Fibroblast of lung (primary cell): ENCODE data around the gene MUC12. TPM values are rescaled to one million over a fixed set of nuclear protein-coding genes. Genes with fewer than 3 reads are reported as not detected.

Experiments used
- DNase-seq, 2 donors: peaks; one replicate each; pipeline versions ENCODE4 v3.0.0 to v3.0.0-alpha.2; 2010; ENCODE audit warnings: low read depth in 2 of 2
- H2AFZ ChIP-seq: 2 replicates; pipeline ENCODE4 v1.5.1; 2012; ENCODE audit warnings: low read length, control low read depth, inconsistent platforms
- H3K27ac ChIP-seq: 2 replicates; pipeline ENCODE4 v1.5.1; 2011; ENCODE audit warnings: low read length, control low read depth; ENCODE audit not compliant: insufficient read depth
- H3K27me3 ChIP-seq: 2 replicates; pipeline ENCODE4 v1.5.1; 2011; ENCODE audit warnings: mild to moderate bottlenecking, low read length; ENCODE audit not compliant: control insufficient read depth, insufficient read depth
- H3K36me3 ChIP-seq: 2 replicates; pipeline ENCODE4 v1.5.1; 2011; ENCODE audit warnings: low read length; ENCODE audit not compliant: control insufficient read depth, insufficient read depth
- H3K4me1 ChIP-seq: 2 replicates; pipeline ENCODE4 v1.5.1; 2011; ENCODE audit warnings: low read length; ENCODE audit not compliant: control insufficient read depth, insufficient read depth; ENCODE audit errors: extremely low read depth
- H3K4me2 ChIP-seq: 2 replicates; pipeline ENCODE4 v1.5.1; 2011; ENCODE audit warnings: low read length, control low read depth; ENCODE audit not compliant: insufficient read depth; ENCODE audit errors: extremely low read depth
- H3K4me3 ChIP-seq, 4 experiments: fragments of 200-600 bp in 1 of 4; sonication (generic) in 1 of 4; replicated peaks in 1 of 4; 2 replicates each; pipeline ENCODE4 v1.5.1; 2011 to 2016; ENCODE audit warnings: low read length in 4 of 4, low read depth in 3 of 4, mild to moderate bottlenecking in 3 of 4, control low read depth in 2 of 4, inconsistent platforms in 1 of 4, mixed read lengths in 1 of 4; ENCODE audit not compliant: insufficient read depth in 1 of 4; ENCODE audit errors: control extremely low read depth in 1 of 4
- H3K79me2 ChIP-seq: 2 replicates; pipeline ENCODE4 v1.5.1; 2012; ENCODE audit warnings: mild to moderate bottlenecking, low read length, inconsistent platforms; ENCODE audit not compliant: control insufficient read depth, insufficient read depth
- H3K9ac ChIP-seq: 2 replicates; pipeline ENCODE4 v1.5.1; 2011; ENCODE audit warnings: mild to moderate bottlenecking, low read length, control low read depth; ENCODE audit not compliant: insufficient read depth
- H3K9me3 ChIP-seq: 2 replicates; pipeline ENCODE4 v1.5.1; 2012; ENCODE audit warnings: low read depth, low read length; ENCODE audit not compliant: control insufficient read depth, insufficient read depth
- H4K20me1 ChIP-seq: 2 replicates; pipeline ENCODE4 v1.5.1; 2011; ENCODE audit warnings: low read length; ENCODE audit not compliant: control insufficient read depth, insufficient read depth; ENCODE audit errors: extremely low read depth
- EZH2 ChIP-seq: IDR thresholded peaks from 2 replicates; pipeline ENCODE4 v1.5.1; 2012; ENCODE audit warnings: low read length, control low read depth, mild to moderate bottlenecking; ENCODE audit errors: missing control alignments
- polyA plus RNA-seq, 2 donors: library from polyadenylated mRNA; depleted of rRNA in 1 of 2; stranded (reverse) in 1 of 2; unstranded in 1 of 2; fragments of >200 nt; gene quantifications; 2 replicates each; pipeline ENCODE4 v1.2.1, GENCODE V29; 2011 to 2012; ENCODE audit warnings: missing spikeins in 1 of 2
- total RNA-seq: library from RNA; depleted of rRNA; stranded (reverse); fragments of >200 nt; gene quantifications from 2 replicates; pipeline ENCODE4 v1.2.1, GENCODE V29; 2014
- TF ChIP-seq, protein P1 (sequence below), 2 donors: IDR thresholded peaks in 1 of 2; conservative IDR thresholded peaks in 1 of 2; 1 replicate in 1 of 2; 2 replicates in 1 of 2; pipeline ENCODE4 v1.5.1; 2011 to 2012; ENCODE audit warnings: low read length in 2 of 2, control low read depth in 1 of 2, inconsistent platforms in 1 of 2, low read depth in 1 of 2, mild to moderate bottlenecking in 1 of 2

Gene MUC12
- total and polyA plus RNA-seq, 2 donors (not counting 1 experiment from before 2014, with no cell fraction given) = 0.50 to 0.95 TPM

DNA sequence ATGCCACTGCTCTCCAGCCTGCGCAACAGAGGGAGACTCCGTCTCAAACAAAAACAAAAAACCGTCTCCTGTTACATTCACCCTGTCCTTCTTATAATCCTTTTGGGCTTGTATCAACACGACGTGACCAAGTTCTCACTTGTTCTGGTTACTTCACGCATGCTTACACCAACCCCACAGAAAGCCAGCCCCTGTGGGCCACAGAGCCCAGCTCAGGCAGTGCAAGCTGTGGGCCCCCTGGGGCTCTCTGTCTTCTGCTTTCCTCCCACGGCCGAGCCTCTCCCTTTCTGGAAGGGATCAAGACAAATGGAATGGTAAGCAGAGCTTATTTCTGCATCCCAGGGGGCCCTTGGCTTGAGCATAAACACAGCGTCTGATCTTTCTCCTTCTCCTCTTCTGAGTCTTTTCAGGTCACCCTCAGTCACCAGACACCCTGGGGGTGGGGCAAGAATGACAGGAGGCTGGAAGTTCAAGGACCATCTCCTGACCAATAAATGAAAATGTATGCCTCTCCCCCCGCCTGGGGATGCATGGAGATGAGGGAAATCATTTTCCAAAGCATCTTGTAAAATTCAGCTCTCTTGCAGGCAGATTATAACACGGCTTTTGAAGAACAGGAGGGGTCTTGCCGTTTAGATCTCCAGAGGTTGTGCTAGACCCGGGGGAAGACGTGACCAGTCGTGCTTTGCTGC is 96.9 kb downstream of the MUC12 start:
- Histone ChIP-seq H3K9me3 (no peaks in the 10 kb centered on the region), H3K27ac (no peak overlapping the region), H2AFZ (no peak overlapping the region), H3K79me2 (no peaks in the 10 kb centered on the region), H3K36me3 (no peaks in the 10 kb centered on the region), H3K4me3 (no peak overlapping the region), H4K20me1 (no peaks in the 10 kb centered on the region), H3K27me3 (peaks cover 5% of the 10 kb centered on the region), H3K4me1 (no peaks in the 10 kb centered on the region), H3K9ac (no peak overlapping the region), H3K4me2 (no peak overlapping the region)
- TF ChIP-seq, protein P1, sequence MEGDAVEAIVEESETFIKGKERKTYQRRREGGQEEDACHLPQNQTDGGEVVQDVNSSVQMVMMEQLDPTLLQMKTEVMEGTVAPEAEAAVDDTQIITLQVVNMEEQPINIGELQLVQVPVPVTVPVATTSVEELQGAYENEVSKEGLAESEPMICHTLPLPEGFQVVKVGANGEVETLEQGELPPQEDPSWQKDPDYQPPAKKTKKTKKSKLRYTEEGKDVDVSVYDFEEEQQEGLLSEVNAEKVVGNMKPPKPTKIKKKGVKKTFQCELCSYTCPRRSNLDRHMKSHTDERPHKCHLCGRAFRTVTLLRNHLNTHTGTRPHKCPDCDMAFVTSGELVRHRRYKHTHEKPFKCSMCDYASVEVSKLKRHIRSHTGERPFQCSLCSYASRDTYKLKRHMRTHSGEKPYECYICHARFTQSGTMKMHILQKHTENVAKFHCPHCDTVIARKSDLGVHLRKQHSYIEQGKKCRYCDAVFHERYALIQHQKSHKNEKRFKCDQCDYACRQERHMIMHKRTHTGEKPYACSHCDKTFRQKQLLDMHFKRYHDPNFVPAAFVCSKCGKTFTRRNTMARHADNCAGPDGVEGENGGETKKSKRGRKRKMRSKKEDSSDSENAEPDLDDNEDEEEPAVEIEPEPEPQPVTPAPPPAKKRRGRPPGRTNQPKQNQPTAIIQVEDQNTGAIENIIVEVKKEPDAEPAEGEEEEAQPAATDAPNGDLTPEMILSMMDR (conservative IDR thresholded peaks at IDR 0.05 in 1 of 2, IDR thresholded peaks at IDR 0.05 in 1 of 2; ENCODE audit: low read depth in 1 of 2, low read length in 2 of 2) = no peak
- no peak for TF ChIP-seq EZH2
- no peak for DNase-seq

DNA sequence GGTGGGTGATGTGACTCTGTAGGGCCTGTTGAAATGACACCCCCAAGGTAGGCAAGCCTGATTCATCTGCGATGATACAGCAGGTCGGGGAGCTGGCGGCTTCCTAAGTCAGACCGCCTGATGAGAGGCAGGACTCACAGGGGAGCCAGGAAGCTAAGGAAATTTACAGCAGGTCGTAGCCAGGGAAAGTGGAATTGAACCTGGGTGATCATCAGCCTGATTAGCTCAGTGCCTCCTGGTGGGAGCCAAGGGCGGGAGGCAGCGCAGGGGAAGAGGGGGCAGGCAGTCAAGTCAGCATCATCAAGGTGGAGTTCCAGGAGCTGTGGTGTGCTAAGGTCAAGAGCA is 97.4 kb downstream of the MUC12 start:
- Histone ChIP-seq H3K4me3 (no peak overlapping the region), H4K20me1 (no peaks in the 10 kb centered on the region), H3K27ac (no peak overlapping the region), H2AFZ (no peak overlapping the region), H3K4me2 (no peak overlapping the region), H3K36me3 (no peaks in the 10 kb centered on the region), H3K9me3 (no peaks in the 10 kb centered on the region), H3K79me2 (no peaks in the 10 kb centered on the region), H3K4me1 (no peaks in the 10 kb centered on the region), H3K9ac (no peak overlapping the region), H3K27me3 (peaks cover 5% of the 10 kb centered on the region)
- DNase-seq = no peak
- TF ChIP-seq EZH2 = no peak
- TF ChIP-seq, protein P1 (conservative IDR thresholded peaks at IDR 0.05 in 1 of 2, IDR thresholded peaks at IDR 0.05 in 1 of 2; ENCODE audit: low read depth in 1 of 2, low read length in 2 of 2) = no peak

DNA sequence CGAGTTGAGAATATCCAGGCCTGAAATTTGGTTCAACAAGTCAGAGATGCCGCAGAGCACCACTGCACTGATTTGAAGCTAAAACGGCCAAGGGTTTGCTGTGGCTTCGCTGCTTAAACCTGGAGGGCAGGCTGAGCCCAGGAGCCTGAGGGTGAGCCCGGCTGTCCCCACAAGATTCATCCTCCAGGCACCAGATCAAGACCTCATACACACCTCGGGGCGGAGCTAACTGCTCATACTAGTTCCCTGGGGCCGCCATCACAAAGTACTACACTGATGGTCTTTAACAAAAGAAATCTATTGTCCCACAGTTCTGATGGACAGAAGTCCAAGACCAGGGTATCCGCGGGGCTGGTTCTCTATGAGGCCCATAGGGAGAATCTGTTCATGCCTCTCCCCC is 99.0 kb downstream of the MUC12 start:
- H2AFZ ChIP-seq = no peak overlapping the region
- no peaks in the 10 kb centered on the region for H4K20me1 ChIP-seq
- no peaks in the 10 kb centered on the region for H3K79me2 ChIP-seq
- no peak for DNase-seq
- H3K27me3 ChIP-seq = peaks cover 5% of the 10 kb centered on the region
- H3K36me3 ChIP-seq = no peaks in the 10 kb centered on the region
- no peak overlapping the region for H3K27ac ChIP-seq
- H3K4me3 ChIP-seq = no peak overlapping the region
- H3K9me3 ChIP-seq = no peaks in the 10 kb centered on the region
- H3K4me2 ChIP-seq = no peak overlapping the region
- H3K4me1 ChIP-seq = no peaks in the 10 kb centered on the region
- no peak overlapping the region for H3K9ac ChIP-seq
- TF ChIP-seq, protein P1 (conservative IDR thresholded peaks at IDR 0.05 in 1 of 2, IDR thresholded peaks at IDR 0.05 in 1 of 2; ENCODE audit: low read depth in 1 of 2, low read length in 2 of 2) = no peak
- no peak for TF ChIP-seq EZH2

Other genes starting within 250 kb of the MUC12 start
- not detected in 2 replicates for gene EPO, start 249.1 kb upstream of the MUC12 start, total RNA-seq
- not detected in 2 replicates for gene EPO, start 249.1 kb upstream of the MUC12 start, polyA plus RNA-seq
- not detected in 2 replicates for gene ZAN, start 236.0 kb upstream of the MUC12 start, total RNA-seq
- not detected in 2 replicates for gene ZAN, start 236.0 kb upstream of the MUC12 start, polyA plus RNA-seq
- 75.8 and 98.8 TPM in 2 replicates for gene EPHB4, start 142.0 kb upstream of the MUC12 start, total RNA-seq
- 28.5 and 36.0 TPM in 2 replicates for gene EPHB4, start 142.0 kb upstream of the MUC12 start, polyA plus RNA-seq
- gene SLC12A9, start 116.9 kb upstream of the MUC12 start, total RNA-seq = 13.4 and 18.5 TPM in 2 replicates
- 6.6 and 7.1 TPM in 2 replicates for gene SLC12A9, start 116.9 kb upstream of the MUC12 start, polyA plus RNA-seq
- gene TRIP6, start 102.2 kb upstream of the MUC12 start, total RNA-seq = 61.9 and 96.1 TPM in 2 replicates
- gene TRIP6, start 102.2 kb upstream of the MUC12 start, polyA plus RNA-seq = 76.2 and 89.8 TPM in 2 replicates
- gene SRRT, start 94.5 kb upstream of the MUC12 start, total RNA-seq = 29.3 and 32.0 TPM in 2 replicates
- 33.7 and 56.9 TPM in 2 replicates for gene SRRT, start 94.5 kb upstream of the MUC12 start, polyA plus RNA-seq
- gene UFSP1, start 79.8 kb upstream of the MUC12 start, total RNA-seq = 4.0 and 7.7 TPM in 2 replicates
- gene UFSP1, start 79.8 kb upstream of the MUC12 start, polyA plus RNA-seq = 0.53 and 1.1 TPM in 2 replicates
- under 0.01 and 0.26 TPM in 2 replicates for gene ACHE, start 73.7 kb upstream of the MUC12 start, total RNA-seq
- 0.07 and 0.11 TPM in 2 replicates for gene ACHE, start 73.7 kb upstream of the MUC12 start, polyA plus RNA-seq
- gene MUC3A, start 20.0 kb upstream of the MUC12 start, total RNA-seq = not detected in 2 replicates
- gene MUC3A, start 20.0 kb upstream of the MUC12 start, polyA plus RNA-seq = 0.02 TPM in 1 of 2 replicates, not detected in the other
- gene MUC17, start 50.5 kb downstream of the MUC12 start, total RNA-seq = not detected in 2 replicates
- not detected in 2 replicates for gene MUC17, start 50.5 kb downstream of the MUC12 start, polyA plus RNA-seq
- gene TRIM56, start 115.9 kb downstream of the MUC12 start, total RNA-seq = 21.8 and 27.6 TPM in 2 replicates
- gene TRIM56, start 115.9 kb downstream of the MUC12 start, polyA plus RNA-seq = 4.7 and 6.0 TPM in 2 replicates
- 41.3 and 167 TPM in 2 replicates for gene SERPINE1, start 157.5 kb downstream of the MUC12 start, total RNA-seq
- 679 and 1,153 TPM in 2 replicates for gene SERPINE1, start 157.5 kb downstream of the MUC12 start, polyA plus RNA-seq
- 127 and 139 TPM in 2 replicates for gene AP1S1, start 184.9 kb downstream of the MUC12 start, total RNA-seq
- gene AP1S1, start 184.9 kb downstream of the MUC12 start, polyA plus RNA-seq = 128 and 185 TPM in 2 replicates
- 0.26 and 0.66 TPM in 2 replicates for gene VGF, start 196.0 kb downstream of the MUC12 start, total RNA-seq
- gene VGF, start 196.0 kb downstream of the MUC12 start, polyA plus RNA-seq = 0.14 TPM in 1 of 2 replicates, not detected in the other
- not detected in 2 replicates for gene NAT16, start 210.7 kb downstream of the MUC12 start, total RNA-seq
- gene NAT16, start 210.7 kb downstream of the MUC12 start, polyA plus RNA-seq = not detected in 2 replicates
- not detected in 2 replicates for gene MOGAT3, start 231.5 kb downstream of the MUC12 start, total RNA-seq
- gene MOGAT3, start 231.5 kb downstream of the MUC12 start, polyA plus RNA-seq = not detected in 2 replicates
- gene PLOD3, start 248.0 kb downstream of the MUC12 start, total RNA-seq = 52.4 and 89.0 TPM in 2 replicates
- gene PLOD3, start 248.0 kb downstream of the MUC12 start, polyA plus RNA-seq = 86.0 and 106 TPM in 2 replicates
- gene ZNHIT1, start 248.6 kb downstream of the MUC12 start, total RNA-seq = 62.1 and 62.9 TPM in 2 replicates
- 33.9 and 36.6 TPM in 2 replicates for gene ZNHIT1, start 248.6 kb downstream of the MUC12 start, polyA plus RNA-seq